ENCODE results near the gene TTLL9. TPM values are rescaled to one million over a fixed set of nuclear protein-coding genes. Genes with fewer than 3 reads are reported as not detected.

TTLL9 gene
- total and polyA plus RNA-seq, 2 of the 13 experiments (the other 11 are each of a cell fraction or from before 2014, with no cell fraction given) = not detected

DNA sequence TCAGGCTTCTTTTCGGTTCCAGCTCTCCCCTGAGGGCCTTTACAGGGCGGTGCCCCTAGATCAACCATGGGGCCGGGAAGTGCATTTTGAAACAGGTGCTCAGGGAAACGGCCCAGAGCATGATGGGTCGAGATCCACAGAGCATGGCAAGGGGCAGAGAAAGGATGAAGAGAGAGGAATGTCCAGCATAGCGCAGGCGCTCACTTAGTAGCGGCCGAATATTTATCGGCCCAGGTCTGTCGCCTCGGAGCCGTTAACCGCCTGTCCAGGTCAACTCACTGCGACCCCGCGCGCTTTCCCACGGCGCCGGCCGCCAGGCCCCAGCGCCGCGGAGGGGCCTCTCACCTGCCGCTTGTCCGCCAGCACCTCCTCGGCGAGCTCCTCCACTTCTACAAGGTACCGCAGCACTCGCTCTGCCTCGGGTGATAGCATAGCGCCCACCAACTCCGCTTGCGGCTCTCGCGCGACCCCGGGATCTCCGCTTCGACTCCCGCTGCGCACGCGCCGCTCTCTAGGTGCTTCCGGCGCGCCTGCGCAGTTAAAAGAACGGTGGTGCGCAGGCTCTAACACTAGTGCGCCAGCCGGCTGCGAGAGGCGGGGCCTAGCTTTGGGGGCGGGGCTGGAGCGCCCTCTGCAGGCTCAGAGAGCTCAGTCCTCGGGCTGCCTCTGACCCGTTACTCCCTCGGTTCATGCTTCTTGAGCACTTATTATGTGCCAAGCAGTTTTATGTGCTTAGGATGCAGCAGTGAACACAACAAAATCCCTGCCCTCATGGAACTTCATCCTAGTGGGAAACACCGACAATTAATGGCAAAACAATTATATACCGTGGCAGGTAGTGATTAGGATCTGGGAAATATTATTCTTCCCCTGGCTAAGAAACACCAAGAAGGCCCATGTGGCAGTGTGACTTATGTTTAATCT is 81.4 kb downstream of the TTLL9 start, which contains the start of gene PDRG1 (continued):
- TF ChIP-seq, protein P1, sequence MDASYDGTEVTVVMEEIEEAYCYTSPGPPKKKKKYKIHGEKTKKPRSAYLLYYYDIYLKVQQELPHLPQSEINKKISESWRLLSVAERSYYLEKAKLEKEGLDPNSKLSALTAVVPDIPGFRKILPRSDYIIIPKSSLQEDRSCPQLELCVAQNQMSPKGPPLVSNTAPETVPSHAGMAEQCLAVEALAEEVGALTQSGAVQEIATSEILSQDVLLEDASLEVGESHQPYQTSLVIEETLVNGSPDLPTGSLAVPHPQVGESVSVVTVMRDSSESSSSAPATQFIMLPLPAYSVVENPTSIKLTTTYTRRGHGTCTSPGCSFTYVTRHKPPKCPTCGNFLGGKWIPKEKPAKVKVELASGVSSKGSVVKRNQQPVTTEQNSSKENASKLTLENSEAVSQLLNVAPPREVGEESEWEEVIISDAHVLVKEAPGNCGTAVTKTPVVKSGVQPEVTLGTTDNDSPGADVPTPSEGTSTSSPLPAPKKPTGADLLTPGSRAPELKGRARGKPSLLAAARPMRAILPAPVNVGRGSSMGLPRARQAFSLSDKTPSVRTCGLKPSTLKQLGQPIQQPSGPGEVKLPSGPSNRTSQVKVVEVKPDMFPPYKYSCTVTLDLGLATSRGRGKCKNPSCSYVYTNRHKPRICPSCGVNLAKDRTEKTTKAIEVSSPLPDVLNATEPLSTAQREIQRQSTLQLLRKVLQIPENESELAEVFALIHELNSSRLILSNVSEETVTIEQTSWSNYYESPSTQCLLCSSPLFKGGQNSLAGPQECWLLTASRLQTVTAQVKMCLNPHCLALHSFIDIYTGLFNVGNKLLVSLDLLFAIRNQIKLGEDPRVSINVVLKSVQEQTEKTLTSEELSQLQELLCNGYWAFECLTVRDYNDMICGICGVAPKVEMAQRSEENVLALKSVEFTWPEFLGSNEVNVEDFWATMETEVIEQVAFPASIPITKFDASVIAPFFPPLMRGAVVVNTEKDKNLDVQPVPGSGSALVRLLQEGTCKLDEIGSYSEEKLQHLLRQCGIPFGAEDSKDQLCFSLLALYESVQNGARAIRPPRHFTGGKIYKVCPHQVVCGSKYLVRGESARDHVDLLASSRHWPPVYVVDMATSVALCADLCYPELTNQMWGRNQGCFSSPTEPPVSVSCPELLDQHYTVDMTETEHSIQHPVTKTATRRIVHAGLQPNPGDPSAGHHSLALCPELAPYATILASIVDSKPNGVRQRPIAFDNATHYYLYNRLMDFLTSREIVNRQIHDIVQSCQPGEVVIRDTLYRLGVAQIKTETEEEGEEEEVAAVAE (CRISPR knock-in tag; IDR thresholded peaks at IDR 0.05; ENCODE audit: borderline replicate concordance) = peak; percentile 89; the same call in 1 of the 2 replicates
- TF ChIP-seq ZNF761 (CRISPR knock-in tag; conservative IDR thresholded peaks at IDR 0.05) (no peak), HHEX (CRISPR knock-in tag; IDR thresholded peaks at IDR 0.05) (peak; percentile 45; the same call in 1 of the 2 replicates), ZBTB8A (CRISPR knock-in tag; IDR thresholded peaks at IDR 0.05; ENCODE audit: borderline replicate concordance, low read depth) (no peak), TAF15 (IDR thresholded peaks at IDR 0.05; ENCODE audit: low read depth, low read length, poor library complexity, severe bottlenecking) (peak; percentile 97), ZNF121 (CRISPR knock-in tag; IDR thresholded peaks at IDR 0.05) (no peak), KLF11 (CRISPR knock-in tag; IDR thresholded peaks at IDR 0.05) (peak; percentile 89), ZFP41 (CRISPR knock-in tag; IDR thresholded peaks at IDR 0.05; ENCODE audit: borderline replicate concordance) (0 out of 2 replicates have a peak, but pooled peaks have one; percentile 84), ZNF33A (CRISPR knock-in tag; IDR thresholded peaks at IDR 0.05; ENCODE audit: borderline replicate concordance) (no peak), RAD51 (IDR thresholded peaks at IDR 0.05; ENCODE audit: borderline replicate concordance) (no peak), ZNF772 (CRISPR knock-in tag; IDR thresholded peaks at IDR 0.05) (peak; percentile 95), TEAD3 (CRISPR knock-in tag; optimal IDR thresholded peaks at IDR 0.05; ENCODE audit: borderline replicate concordance) (peak; percentile 59), CENPBD1 (CRISPR knock-in tag; IDR thresholded peaks at IDR 0.05; ENCODE audit: borderline replicate concordance, low read depth) (no peak), MZF1 (CRISPR knock-in tag; IDR thresholded peaks at IDR 0.05; ENCODE audit: borderline replicate concordance) (no peak)
- TF ChIP-seq, protein P2, sequence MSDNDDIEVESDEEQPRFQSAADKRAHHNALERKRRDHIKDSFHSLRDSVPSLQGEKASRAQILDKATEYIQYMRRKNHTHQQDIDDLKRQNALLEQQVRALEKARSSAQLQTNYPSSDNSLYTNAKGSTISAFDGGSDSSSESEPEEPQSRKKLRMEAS (IDR thresholded peaks at IDR 0.05) = peak; percentile 91
- TF ChIP-seq, protein P3, sequence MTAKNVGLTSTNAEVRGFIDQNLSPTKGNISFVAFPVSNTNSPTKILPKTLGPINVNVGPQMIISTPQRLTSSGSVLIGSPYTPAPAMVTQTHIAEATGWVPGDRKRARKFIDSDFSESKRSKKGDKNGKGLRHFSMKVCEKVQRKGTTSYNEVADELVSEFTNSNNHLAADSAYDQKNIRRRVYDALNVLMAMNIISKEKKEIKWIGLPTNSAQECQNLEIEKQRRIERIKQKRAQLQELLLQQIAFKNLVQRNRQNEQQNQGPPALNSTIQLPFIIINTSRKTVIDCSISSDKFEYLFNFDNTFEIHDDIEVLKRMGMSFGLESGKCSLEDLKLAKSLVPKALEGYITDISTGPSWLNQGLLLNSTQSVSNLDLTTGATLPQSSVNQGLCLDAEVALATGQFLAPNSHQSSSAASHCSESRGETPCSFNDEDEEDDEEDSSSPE (CRISPR knock-in tag; IDR thresholded peaks at IDR 0.05) = peak; percentile 92
- TF ChIP-seq, protein P4, sequence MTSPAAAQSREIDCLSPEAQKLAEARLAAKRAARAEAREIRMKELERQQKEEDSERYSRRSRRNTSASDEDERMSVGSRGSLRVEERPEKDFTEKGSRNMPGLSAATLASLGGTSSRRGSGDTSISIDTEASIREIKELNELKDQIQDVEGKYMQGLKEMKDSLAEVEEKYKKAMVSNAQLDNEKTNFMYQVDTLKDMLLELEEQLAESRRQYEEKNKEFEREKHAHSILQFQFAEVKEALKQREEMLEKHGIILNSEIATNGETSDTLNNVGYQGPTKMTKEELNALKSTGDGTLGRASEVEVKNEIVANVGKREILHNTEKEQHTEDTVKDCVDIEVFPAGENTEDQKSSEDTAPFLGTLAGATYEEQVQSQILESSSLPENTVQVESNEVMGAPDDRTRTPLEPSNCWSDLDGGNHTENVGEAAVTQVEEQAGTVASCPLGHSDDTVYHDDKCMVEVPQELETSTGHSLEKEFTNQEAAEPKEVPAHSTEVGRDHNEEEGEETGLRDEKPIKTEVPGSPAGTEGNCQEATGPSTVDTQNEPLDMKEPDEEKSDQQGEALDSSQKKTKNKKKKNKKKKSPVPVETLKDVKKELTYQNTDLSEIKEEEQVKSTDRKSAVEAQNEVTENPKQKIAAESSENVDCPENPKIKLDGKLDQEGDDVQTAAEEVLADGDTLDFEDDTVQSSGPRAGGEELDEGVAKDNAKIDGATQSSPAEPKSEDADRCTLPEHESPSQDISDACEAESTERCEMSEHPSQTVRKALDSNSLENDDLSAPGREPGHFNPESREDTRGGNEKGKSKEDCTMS (CRISPR knock-in tag; conservative IDR thresholded peaks at IDR 0.05) = no peak

Measured in HepG2 (cell line).